LNCaP clone FGC (cell line): ENCODE data around the gene SIRPG.

Experiments
- DNase-seq: peaks from one replicate; pipeline ENCODE4 v3.0.0-alpha.2; 2011; ENCODE audit warnings: low read depth
- H3K4me3 ChIP-seq: 2 replicates; pipeline ENCODE4 v1.5.1; 2011; ENCODE audit warnings: mild to moderate bottlenecking, low read depth, low read length, control low read depth
- CTCF ChIP-seq: IDR thresholded peaks from 2 replicates; pipeline ENCODE4 v1.5.1; 2012; ENCODE audit warnings: mild to moderate bottlenecking; ENCODE audit not compliant: control insufficient read depth, insufficient read depth; ENCODE audit errors: extremely low read depth

SIRPG gene

GRCh38 chr20:1623501-1624205 lies 33.9 kb downstream of the SIRPG start:
- no peak for DNase-seq
- H3K4me3 ChIP-seq, result no peak overlapping the region
- TF ChIP-seq CTCF, result no peak

GRCh38 chr20:1622450-1622849 lies 35.1 kb downstream of the SIRPG start:
- no peak for TF ChIP-seq CTCF
- no peak overlapping the region for H3K4me3 ChIP-seq
- no peak for DNase-seq

- no peak for TF ChIP-seq CTCF
- H3K4me3 ChIP-seq, result no peak overlapping the region
- DNase-seq, result no peak
Measured at GRCh38 chr20:1621316-1621715, 36.3 kb downstream of the SIRPG start.

- TF ChIP-seq CTCF, result no peak
- no peak for DNase-seq
- H3K4me3 ChIP-seq, result no peak within 1 kb of the TSS
Measured at GRCh38 chr20:1619861-1620444, 37.6 kb downstream of the SIRPG start, which contains the start of gene SIRPB1. Gene SIRPB1, minus strand, starts transcription at chr20:1620009. Its CDS starts 65 bp downstream, at chr20:1619944.

- no peak overlapping the region for H3K4me3 ChIP-seq
- no peak for DNase-seq
- TF ChIP-seq CTCF, result no peak
Measured at GRCh38 chr20:1618954-1619540, 38.5 kb downstream of the SIRPG start.

- no peak for DNase-seq
- H3K4me3 ChIP-seq, result no peak overlapping the region
- TF ChIP-seq CTCF, result no peak
Measured at GRCh38 chr20:1618479-1618878, 39.1 kb downstream of the SIRPG start.
